ENCODE measurements around the gene GPN1. TPM values are rescaled to one million over a fixed set of nuclear protein-coding genes. Genes with fewer than 3 reads are reported as not detected.
"Not testable (repeated sequence)": the region's sequence is repeated elsewhere in the genome, so short reads cannot be mapped to it uniquely, and the experiment has no call there.

Gene GPN1
- total RNA-seq, 1 donor from 2014 or later, result 54.9 TPM

- DNase-seq (ENCODE audit: low read depth, low spot score), result no peak
Observed at GRCh38 chr2:27667446-27667845, 38.6 kb downstream of the GPN1 start.

- no peak for DNase-seq (ENCODE audit: low read depth, low spot score)
Observed at GRCh38 chr2:27671235-27671634, 42.4 kb downstream of the GPN1 start.

- DNase-seq (ENCODE audit: low read depth, low spot score), result no peak
Observed at GRCh38 chr2:27672723-27673486, 44.1 kb downstream of the GPN1 start.

- no peak for DNase-seq (ENCODE audit: low read depth, low spot score)
Observed at GRCh38 chr2:27680571-27680970, 51.7 kb downstream of the GPN1 start.

GRCh38 chr2:27681841-27682240, 53.0 kb downstream of the GPN1 start:
- no peak for DNase-seq (ENCODE audit: low read depth, low spot score)

GRCh38 chr2:27682334-27682771, 53.5 kb downstream of the GPN1 start:
- peak; percentile 60 for DNase-seq (ENCODE audit: low read depth, low spot score)

- peak; percentile 75 for DNase-seq (ENCODE audit: low read depth, low spot score)
Observed at GRCh38 chr2:27683390-27684071, 54.7 kb downstream of the GPN1 start.

- not testable (repeated sequence) for DNase-seq (ENCODE audit: low read depth, low spot score)
Observed at GRCh38 chr2:27685006-27685405, 56.2 kb downstream of the GPN1 start.

- DNase-seq (ENCODE audit: low read depth, low spot score), result no peak
Observed at GRCh38 chr2:27685577-27685976, 56.7 kb downstream of the GPN1 start.

- DNase-seq (ENCODE audit: low read depth, low spot score), result no peak
Observed at GRCh38 chr2:27687232-27687631, 58.4 kb downstream of the GPN1 start.

GRCh38 chr2:27689424-27689823, 60.6 kb downstream of the GPN1 start:
- no peak for DNase-seq (ENCODE audit: low read depth, low spot score)

- DNase-seq (ENCODE audit: low read depth, low spot score), result no peak
Observed at GRCh38 chr2:27690052-27690451, 61.2 kb downstream of the GPN1 start.

- no peak for DNase-seq (ENCODE audit: low read depth, low spot score)
Observed at GRCh38 chr2:27697660-27698059, 68.8 kb downstream of the GPN1 start.

Other genes with a start within 250 kb of the GPN1 start
- gene ZNF513, start 248.3 kb upstream of the GPN1 start, total RNA-seq, result 8.9 and 9.5 TPM in 2 replicates
- gene PPM1G, start 219.5 kb upstream of the GPN1 start, total RNA-seq, result 174 and 225 TPM in 2 replicates
- 122 and 137 TPM in 2 replicates for gene NRBP1, start 200.4 kb upstream of the GPN1 start, total RNA-seq
- gene KRTCAP3, start 186.7 kb upstream of the GPN1 start, total RNA-seq, result not detected in 2 replicates
- 27.5 and 30.3 TPM in 2 replicates for gene IFT172, start 139.3 kb upstream of the GPN1 start, total RNA-seq
- 35.0 and 47.0 TPM in 2 replicates for gene FNDC4, start 133.8 kb upstream of the GPN1 start, total RNA-seq
- gene GCKR, start 132.2 kb upstream of the GPN1 start, total RNA-seq, result 7.5 and 7.8 TPM in 2 replicates
- gene ZNF512, start 46.0 kb upstream of the GPN1 start, total RNA-seq, result 26.6 and 36.9 TPM in 2 replicates
- 1.7 and 2.2 TPM in 2 replicates for gene CCDC121, start within 50 bp of the GPN1 start, total RNA-seq
- 9.6 and 14.9 TPM in 2 replicates for gene SUPT7L, start 34.6 kb downstream of the GPN1 start, total RNA-seq
- gene SLC4A1AP, start 34.8 kb downstream of the GPN1 start, total RNA-seq, result 30.3 and 49.5 TPM in 2 replicates
- gene MRPL33, start 142.7 kb downstream of the GPN1 start, total RNA-seq, result 75.8 and 76.7 TPM in 2 replicates